Upper lobe of right lung (tissue), 1 donor: ENCODE measurements around the gene BAZ2B. TPM values are rescaled to one million over a fixed set of nuclear protein-coding genes. Genes with fewer than 3 reads are reported as not detected.
A peak's percentile ranks its signal among the peaks of the same experiment; 100 is the strongest.

ENCODE experiments used
- ATAC-seq: fragments of 200-7000 bp; cut with Tn5 transposase; one replicate; pipeline ENCODE4 v1.9.1; 2020; ENCODE audit warnings: mild to moderate bottlenecking, moderate library complexity
- DNase-seq: peaks from one replicate; pipeline ENCODE4 v3.0.0-alpha.2; 2020
- H3K27ac ChIP-seq: fragments of 200-600 bp; one replicate; pipeline ENCODE4 v1.8.0; 2022
- H3K27me3 ChIP-seq: fragments of 200-600 bp; one replicate; pipeline ENCODE4 v1.8.0; 2022; ENCODE audit warnings: mild to moderate bottlenecking
- H3K36me3 ChIP-seq: fragments of 200-600 bp; one replicate; pipeline ENCODE4 v1.8.0; 2022
- H3K4me1 ChIP-seq: fragments of 200-600 bp; one replicate; pipeline ENCODE4 v1.8.0; 2022
- H3K4me3 ChIP-seq: fragments of 200-600 bp; one replicate; pipeline ENCODE4 v1.8.0; 2022; ENCODE audit warnings: mild to moderate bottlenecking
- H3K9me3 ChIP-seq: fragments of 200-600 bp; one replicate; pipeline ENCODE4 v1.8.0; 2022
- CTCF ChIP-seq: fragments of 200-600 bp; IDR thresholded peaks from one replicate; pipeline ENCODE4 v1.8.0; 2022; ENCODE audit warnings: antibody characterized with exemption
- intact Hi-C: fragments of 100-400 bp; cut with DNase I; formaldehyde crosslinking; loops from one replicate; pipeline ENCODE4 v1.11.0; 2022
- total RNA-seq: library from RNA; stranded (reverse); fragmentation: NEBNext Ultra II Directional; extraction: Animal tissue kit (Norgen Biotek cat#: 25700); gene quantifications from one replicate; pipeline ENCODE4 v1.2.1, GENCODE V29; 2021
- donor health status: DM: no; HTN: yes; CAD: no; lungs with severe emphysema.

The BAZ2B gene
- total RNA-seq, 1 donor from 2014 or later, result 91.9 TPM

DNA sequence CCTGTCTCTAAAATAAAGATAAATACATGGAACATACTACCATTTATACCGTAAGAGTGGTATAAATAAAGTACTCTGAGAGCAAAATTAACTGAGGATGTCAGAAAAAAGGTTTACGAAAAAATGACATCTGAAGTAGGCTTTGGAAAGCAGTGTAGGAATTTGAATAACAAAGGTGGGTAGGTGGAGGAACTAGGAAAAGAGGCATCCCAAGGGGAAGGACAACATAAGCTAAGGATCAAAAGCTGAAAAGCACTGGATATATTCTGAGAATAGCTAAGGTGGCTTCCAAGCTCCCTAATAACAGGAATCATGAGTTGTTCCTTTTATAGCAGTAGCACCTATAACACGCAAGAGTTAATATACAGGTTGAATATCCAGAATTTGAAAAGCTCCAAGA lies 91.3 kb downstream of the BAZ2B start:
- Histone ChIP-seq H3K4me3 (no peak overlapping the region), H3K27me3 (no peaks in the 10 kb centered on the region), H3K4me1 (no peaks in the 10 kb centered on the region), H3K9me3 (no peaks in the 10 kb centered on the region), H3K27ac (no peak overlapping the region), H3K36me3 (no peaks in the 10 kb centered on the region)
- ATAC-seq (no peak), DNase-seq (no peak)
- intact Hi-C loops, result no loop called here
- no peak for TF ChIP-seq CTCF

GRCh38 chr2:159521272-159521671 lies 95.1 kb downstream of the BAZ2B start:
- no peak overlapping the region for H3K27ac ChIP-seq
- H3K4me1 ChIP-seq, result peaks cover 6% of the 10 kb centered on the region
- intact Hi-C loops, result no loop called here
- no peak for ATAC-seq
- H3K27me3 ChIP-seq, result no peaks in the 10 kb centered on the region
- no peak for DNase-seq
- no peaks in the 10 kb centered on the region for H3K36me3 ChIP-seq
- H3K4me3 ChIP-seq, result no peak overlapping the region
- TF ChIP-seq CTCF, result no peak
- H3K9me3 ChIP-seq, result no peaks in the 10 kb centered on the region

GRCh38 chr2:159518321-159519005 lies 97.9 kb downstream of the BAZ2B start:
- Histone ChIP-seq H3K9me3 (no peaks in the 10 kb centered on the region), H3K27ac (no peak overlapping the region), H3K36me3 (no peaks in the 10 kb centered on the region), H3K4me1 (peaks cover 28% of the 10 kb centered on the region), H3K4me3 (no peak overlapping the region), H3K27me3 (no peaks in the 10 kb centered on the region)
- intact Hi-C loops, result no loop called here
- no peak for DNase-seq
- TF ChIP-seq CTCF, result no peak
- ATAC-seq, result no peak

DNA sequence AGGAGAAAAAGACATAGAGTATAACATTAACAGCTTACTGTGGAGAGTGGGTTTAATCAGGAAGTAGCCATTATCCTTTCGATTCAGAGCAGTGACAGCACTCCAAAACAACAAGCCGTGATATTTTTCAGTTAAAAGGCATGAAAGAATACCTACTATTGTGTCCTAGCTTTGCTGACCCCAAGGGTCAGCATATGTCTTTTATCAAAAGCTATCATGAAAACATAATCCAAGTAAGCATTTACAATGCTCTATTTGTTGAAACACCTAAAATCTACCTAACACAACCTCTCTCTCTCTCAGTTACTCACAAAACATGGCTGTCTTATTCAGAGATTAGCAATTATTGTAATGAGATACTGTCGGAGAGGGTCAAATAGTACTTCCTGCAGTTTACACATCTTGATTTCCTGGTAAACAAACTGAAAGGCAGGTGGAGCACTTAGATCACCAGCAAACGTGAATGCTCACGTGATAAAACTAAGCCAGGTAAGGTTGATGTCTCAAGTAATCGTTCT lies 100.0 kb downstream of the BAZ2B start:
- Histone ChIP-seq H3K4me3 (peak overlapping the region; percentile 53), H3K9me3 (no peaks in the 10 kb centered on the region), H3K4me1 (peaks cover 28% of the 10 kb centered on the region), H3K27me3 (no peaks in the 10 kb centered on the region), H3K36me3 (no peaks in the 10 kb centered on the region), H3K27ac (peak overlapping the region; percentile 86)
- intact Hi-C loops, result no loop called here
- DNase-seq (no peak), ATAC-seq (peak; percentile 96)
- peak; percentile 9 for TF ChIP-seq CTCF

- TF ChIP-seq CTCF, result no peak
- no peaks in the 10 kb centered on the region for H3K9me3 ChIP-seq
- peak overlapping the region; percentile 53 for H3K4me3 ChIP-seq
- DNase-seq, result no peak
- H3K27ac ChIP-seq, result peak overlapping the region; percentile 86
- no peaks in the 10 kb centered on the region for H3K36me3 ChIP-seq
- no peaks in the 10 kb centered on the region for H3K27me3 ChIP-seq
- ATAC-seq, result peak; percentile 32
- H3K4me1 ChIP-seq, result peaks cover 28% of the 10 kb centered on the region
- intact Hi-C loops, result no loop called here
Observed at GRCh38 chr2:159515441-159515840, 100.9 kb downstream of the BAZ2B start.
